Stimulated activated CD4-positive, alpha-beta T cell treated with anti-CD3 and anti-CD28 coated beads, Interleukin-12 subunit alpha, Interleukin-12 subunit beta, amount 100 ng/mL, for 24 hours (primary cell): ENCODE data around the gene FMN2.
"Not testable (repeated sequence)": the region's sequence is repeated elsewhere in the genome, so short reads cannot be mapped to it uniquely, and the experiment has no call there.

Experiments used
- DNase-seq, 2 experiments: peaks; one replicate each; pipeline ENCODE4 v3.0.0-alpha.2; 2020; ENCODE audit warnings: low read depth in 2 of 2

The FMN2 gene

DNA sequence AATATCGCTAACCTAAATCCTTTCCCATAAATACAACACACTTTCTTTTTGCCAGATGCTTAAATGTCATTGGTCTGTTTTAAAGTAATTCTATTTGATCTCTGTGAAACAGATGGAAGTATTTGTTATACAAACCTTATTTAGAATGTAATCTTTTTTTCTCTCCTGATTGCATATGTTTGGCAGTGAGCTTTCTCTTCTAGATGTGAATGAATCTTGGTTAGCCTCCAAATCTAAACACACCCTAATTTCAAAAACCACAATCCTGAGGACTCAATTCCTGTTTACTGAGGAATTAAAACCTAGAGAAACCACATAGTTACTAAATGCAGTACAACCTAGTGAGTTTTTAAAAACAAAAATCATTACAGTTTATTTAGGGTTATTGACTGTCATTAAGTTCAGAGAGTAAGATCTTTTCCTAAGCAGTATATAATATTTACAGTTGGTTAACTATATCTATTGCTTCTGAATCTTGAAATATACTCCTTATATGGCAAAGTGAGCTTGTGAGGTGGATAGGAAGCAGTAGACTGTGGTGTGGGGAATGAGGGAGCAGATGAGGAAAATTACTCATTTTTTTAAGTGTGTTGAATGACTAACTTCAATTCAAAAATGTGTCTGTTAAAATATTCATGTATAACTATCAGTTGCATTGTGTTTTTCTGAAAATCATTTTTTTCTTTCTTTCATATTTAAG is 218.7 kb downstream of the FMN2 start:
- no peak for DNase-seq

DNA sequence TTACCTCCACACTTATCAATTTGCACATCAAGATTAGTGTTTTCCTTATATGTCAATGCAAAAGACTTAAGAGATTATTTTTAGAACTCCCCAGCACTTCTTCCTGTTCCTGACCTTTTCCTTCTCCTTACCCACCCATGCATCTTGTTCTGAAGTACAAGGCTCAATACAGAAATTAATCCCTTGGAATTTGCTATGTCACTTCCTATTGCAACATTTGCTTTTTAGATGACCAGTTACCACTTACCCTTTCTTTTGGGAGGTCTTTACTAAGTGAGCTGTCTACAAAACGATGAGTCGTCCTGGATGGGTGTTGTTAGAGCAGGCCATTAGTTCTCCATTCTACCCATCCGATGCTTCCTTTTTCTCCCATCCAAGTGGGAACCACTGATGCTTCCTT is 221.2 kb downstream of the FMN2 start:
- DNase-seq: no peak

DNA sequence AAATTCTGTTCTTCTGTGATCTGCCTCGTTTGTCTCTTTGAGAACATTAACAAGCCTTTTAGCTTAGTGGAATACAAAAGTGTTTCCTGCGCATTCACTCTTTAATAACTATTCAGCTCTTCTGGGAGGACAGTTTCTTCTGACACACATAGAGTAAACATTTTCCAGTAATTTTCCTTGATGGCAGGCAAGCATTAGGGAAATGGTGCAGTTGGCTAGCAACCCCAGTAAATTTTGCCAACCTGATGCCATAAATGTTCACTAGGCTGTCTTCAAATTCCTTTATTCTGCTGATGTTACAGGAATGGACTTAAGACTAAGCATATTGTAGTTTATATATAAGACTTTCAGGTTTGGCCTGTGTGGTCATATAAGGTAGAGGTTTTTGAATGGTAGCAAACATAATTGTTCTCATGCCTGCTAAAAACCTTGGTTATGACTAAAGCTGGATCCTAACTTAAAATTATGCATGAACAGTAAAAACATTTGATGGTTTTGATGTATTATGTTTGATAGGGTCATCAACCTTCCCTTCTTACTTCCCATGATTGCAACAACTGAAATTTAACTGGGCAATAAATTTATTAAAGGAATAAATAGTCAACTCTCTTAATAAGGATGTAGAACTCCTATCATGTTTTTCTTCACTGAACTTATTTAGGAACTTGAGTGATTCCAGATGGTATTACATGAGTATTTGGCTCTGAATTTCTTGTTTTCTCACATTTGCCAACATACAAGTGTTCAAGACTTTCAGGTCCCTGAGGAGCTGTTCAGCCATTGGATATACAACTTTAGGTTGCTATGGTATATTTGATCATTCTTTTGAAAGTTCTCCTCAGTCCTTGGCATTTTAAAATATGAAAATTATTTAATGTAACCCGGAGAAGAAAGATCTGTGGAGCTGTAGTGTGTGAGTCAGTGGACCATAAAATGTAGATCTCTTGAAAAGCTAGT is 223.4 kb downstream of the FMN2 start:
- no peak for DNase-seq

GRCh38 chr1:240319998-240320397 is 228.3 kb downstream of the FMN2 start:
- DNase-seq: no peak

DNA sequence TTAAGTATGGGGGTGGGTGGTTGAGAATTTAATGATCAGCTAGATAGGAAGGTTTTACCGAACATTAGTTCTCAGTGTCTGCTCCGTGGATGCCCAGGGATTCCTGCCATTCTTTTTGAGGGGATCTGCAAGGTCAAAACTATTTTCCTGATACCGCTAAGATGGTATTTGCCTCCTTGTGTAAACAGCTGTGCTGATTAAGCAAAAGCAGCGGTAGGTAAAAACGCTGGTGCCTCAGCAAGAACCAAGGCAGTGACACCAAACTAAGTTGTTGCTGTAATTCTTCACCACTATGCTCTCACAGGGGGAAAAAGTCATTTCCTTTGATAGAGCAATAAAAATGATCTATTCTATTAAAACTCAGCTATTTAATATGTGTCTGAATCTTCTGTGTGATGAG is 229.0 kb downstream of the FMN2 start:
- DNase-seq: no peak

DNA sequence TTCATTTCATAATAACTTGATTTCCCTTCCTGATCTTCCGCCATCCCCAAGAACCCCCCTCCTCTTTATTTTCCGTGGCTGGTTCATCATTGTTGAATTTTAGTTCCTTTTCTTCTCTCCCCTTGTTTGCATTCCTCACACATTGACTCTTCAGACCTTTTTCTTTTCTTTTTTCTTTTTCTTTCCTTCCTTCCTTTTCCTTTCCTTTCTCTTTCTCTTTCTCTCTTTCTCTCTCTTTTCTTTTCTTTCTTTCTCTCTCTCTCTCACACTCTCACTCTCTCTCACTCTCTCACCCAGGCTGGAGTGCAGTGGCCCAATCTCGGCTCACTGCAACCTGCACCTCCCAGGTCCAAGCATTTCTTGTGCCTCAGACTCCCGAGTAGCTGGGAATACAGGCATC is 231.3 kb downstream of the FMN2 start:
- DNase-seq: no peak

GRCh38 chr1:240328382-240328781 is 236.7 kb downstream of the FMN2 start:
- DNase-seq: not testable (repeated sequence)

DNA sequence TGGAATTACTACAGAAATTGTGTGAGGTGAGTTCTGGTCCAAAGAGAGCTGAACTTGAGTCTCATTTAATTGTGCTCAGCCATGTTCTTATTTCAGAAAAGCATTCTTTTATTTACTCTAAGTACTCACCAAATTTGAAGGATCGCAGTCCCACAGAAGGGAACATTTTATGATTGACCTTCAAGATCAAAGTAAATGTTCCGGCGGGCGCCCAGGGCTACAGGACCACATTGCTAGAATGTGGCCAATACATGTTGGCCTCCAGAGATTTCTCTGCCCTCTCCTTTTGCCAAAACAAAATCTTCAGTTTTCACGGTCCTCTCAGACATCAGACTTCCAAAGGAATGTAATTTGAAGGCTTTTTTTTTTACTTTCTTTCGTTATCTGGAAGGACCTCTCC is 237.8 kb downstream of the FMN2 start:
- DNase-seq: no peak

DNA sequence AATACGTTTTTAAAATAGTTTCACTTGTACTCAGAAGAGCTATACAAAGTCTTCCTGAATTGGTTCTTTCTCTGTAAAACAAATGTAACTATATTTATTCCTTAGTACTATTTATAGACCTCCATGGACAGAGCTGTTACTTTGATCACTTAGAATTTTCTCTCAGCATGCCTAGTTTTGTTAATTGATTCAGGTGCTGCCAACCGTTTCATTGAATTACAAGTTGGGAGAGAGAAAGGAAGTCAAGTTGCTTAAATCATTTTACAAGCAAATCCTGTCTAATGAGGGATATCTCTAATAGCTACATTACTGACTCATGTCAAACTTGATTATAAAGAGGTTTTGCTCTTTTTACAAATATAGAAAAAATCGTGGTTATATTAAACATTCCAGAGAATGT is 241.0 kb downstream of the FMN2 start:
- no peak for DNase-seq

- no peak for DNase-seq
Measured at GRCh38 chr1:240337781-240338180, 246.1 kb downstream of the FMN2 start.

GRCh38 chr1:240338837-240339236 is 247.2 kb downstream of the FMN2 start:
- DNase-seq: no peak

- DNase-seq: no peak
Measured at GRCh38 chr1:240341365-240342250, 249.9 kb downstream of the FMN2 start.

DNA sequence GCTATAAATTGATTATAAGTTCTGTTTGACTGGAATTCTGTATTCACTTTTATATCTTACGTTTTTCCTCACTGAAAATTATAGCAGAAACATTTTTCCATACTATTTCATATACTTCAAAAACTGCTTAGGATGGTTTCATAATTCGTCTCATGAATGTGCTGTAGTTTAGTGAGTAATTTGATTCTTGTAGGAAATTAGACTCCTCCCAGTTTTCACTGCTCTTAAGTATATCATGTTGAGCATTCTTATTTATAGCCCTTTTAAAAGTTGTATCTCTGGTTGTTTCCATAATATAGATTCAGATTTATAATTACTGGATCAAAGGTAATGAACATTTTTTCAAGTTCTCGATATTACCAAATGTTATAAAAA is 250.6 kb downstream of the FMN2 start:
- no peak for DNase-seq

- DNase-seq: no peak
Measured at GRCh38 chr1:240343045-240343444, 251.4 kb downstream of the FMN2 start.

DNA sequence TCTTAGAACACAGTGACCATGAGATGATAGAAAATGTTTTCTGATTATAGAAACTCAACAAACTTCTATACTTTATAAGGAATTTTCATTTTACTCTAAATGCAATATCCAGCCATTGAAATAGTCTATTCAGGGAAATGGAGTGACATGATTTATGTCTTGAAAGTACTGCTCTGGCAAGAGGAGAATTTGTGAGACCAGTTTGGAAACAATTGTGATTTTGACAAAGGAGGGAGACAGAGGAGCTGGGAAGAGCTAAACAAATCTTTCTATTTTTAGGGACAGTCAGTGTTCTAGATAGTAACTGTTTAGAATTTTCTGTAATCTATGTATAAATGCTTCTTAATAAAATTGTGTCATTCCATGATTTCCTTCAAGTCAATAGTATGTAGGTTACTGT is 252.3 kb downstream of the FMN2 start:
- DNase-seq: no peak

DNA sequence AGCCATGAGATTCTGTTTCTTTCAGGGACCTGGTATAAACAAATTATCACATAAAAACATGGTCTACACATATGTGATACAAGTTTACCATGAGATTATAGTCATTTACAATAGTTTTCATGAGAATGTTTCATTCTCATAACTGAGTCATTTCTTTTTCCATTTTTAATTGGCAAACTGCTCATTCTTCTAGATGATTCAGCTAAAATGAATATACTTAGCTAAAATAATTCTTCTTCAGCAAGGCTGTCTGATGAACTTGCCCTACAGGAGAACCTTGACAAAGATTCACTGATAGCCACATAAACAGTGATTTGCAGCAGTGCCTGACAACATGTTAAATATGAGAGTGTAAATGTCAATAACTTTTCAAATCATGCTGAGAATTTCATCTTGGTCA is 253.2 kb downstream of the FMN2 start:
- no peak for DNase-seq

- no peak for DNase-seq
Measured at GRCh38 chr1:240349695-240350094, 258.0 kb downstream of the FMN2 start.

DNA sequence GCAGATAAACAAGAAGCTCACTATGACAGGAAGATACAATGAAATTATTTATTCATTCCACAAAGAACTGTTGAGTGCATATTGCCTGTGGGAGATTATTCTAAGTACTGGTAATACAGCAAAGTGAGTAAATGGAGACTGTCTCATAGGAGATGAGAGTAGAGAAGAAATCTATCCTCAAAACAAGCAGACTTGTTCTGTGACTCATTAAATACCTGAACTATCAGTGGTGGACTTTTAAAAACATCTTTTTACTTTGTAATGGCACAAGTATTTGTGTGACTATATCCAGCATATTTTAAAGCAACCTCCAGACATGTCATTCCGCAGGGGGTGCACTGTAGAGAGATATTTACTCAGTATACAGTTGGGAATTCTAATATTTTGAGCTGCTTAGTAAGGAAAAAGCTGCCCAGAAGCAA is 259.2 kb downstream of the FMN2 start:
- DNase-seq: no peak

DNA sequence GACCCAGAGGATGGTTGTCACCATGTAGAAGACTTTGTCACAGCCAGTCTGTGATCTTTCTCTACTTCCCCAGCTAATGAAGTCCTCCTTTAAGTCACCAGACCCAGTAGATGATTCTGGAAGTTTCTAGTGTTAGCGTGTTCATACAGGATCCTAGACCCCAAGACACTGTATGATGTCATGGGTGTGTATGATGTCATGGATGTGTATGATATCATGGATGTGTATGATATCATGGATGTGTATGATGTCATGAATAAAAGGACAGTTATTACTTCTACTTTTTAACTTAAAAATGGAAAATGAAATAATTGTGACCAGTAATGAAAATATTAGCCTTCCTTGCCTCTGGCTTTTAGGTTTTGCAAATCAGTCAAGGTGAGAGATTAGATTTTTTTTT is 260.0 kb downstream of the FMN2 start:
- DNase-seq: no peak

- DNase-seq: no peak
Measured at GRCh38 chr1:240352769-240353168, 261.1 kb downstream of the FMN2 start.

- no peak for DNase-seq
Measured at GRCh38 chr1:240356568-240356967, 264.9 kb downstream of the FMN2 start.

DNA sequence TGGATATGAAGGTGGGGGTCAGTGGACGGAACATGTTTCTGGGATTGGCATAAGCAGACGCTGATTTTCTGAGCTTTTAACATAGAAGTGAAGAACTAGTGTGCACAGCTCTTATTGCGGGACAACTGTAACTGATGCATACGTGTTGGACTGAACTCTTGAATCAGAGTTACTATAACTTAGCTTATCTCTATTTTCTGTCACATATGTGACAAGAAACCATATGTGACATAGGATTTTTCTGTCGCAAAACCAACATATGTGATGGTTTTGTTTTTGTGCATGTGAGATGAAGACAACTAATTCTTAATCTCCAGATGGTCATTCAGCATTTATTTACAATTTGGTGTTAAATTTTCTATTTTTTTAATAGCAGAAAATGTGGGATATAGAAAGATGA is 270.4 kb downstream of the FMN2 start:
- no peak for DNase-seq
